Measurements from ENCODE around the gene PTP4A1.

DNA sequence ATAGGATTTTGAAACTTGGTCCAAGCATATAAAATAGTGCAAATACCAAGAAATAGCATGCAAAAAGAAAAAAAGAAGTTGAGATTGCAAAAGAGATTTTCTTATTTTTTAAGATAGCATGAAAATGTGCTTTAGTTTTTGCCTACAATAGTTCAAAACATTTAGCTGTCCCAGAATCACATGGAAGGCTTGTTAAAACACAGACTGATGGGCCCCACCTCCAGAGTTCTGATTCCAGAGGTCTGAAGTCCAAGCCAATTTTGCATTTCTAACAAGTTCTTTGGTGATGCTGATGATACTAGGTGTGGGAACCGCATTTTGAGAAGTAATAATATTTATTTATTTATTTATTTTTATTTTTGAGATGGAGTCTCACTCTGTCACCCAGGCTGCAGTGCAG lies 33.7 kb upstream of the PTP4A1 start:
- TF ChIP-seq, protein P1, sequence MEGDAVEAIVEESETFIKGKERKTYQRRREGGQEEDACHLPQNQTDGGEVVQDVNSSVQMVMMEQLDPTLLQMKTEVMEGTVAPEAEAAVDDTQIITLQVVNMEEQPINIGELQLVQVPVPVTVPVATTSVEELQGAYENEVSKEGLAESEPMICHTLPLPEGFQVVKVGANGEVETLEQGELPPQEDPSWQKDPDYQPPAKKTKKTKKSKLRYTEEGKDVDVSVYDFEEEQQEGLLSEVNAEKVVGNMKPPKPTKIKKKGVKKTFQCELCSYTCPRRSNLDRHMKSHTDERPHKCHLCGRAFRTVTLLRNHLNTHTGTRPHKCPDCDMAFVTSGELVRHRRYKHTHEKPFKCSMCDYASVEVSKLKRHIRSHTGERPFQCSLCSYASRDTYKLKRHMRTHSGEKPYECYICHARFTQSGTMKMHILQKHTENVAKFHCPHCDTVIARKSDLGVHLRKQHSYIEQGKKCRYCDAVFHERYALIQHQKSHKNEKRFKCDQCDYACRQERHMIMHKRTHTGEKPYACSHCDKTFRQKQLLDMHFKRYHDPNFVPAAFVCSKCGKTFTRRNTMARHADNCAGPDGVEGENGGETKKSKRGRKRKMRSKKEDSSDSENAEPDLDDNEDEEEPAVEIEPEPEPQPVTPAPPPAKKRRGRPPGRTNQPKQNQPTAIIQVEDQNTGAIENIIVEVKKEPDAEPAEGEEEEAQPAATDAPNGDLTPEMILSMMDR (conservative IDR thresholded peaks at IDR 0.05; ENCODE audit: low read depth, low read length), result no peak
- TF ChIP-seq MAZ (IDR thresholded peaks at IDR 0.05; ENCODE audit: borderline replicate concordance, low read depth, low read length), result no peak
- no peak for TF ChIP-seq SMC3 (IDR thresholded peaks at IDR 0.05; ENCODE audit: low read depth, low read length)
- no peak for TF ChIP-seq CHD1 (IDR thresholded peaks at IDR 0.05; ENCODE audit: low read depth, low read length)
- no peak for TF ChIP-seq POLR2A (IDR thresholded peaks at IDR 0.05; ENCODE audit: low read depth, low read length)
- no peak for TF ChIP-seq BHLHE40 (IDR thresholded peaks at IDR 0.05; ENCODE audit: low read depth, low read length)
- no peak for TF ChIP-seq RFX5 (IDR thresholded peaks at IDR 0.05; ENCODE audit: low read depth, low read length)
